GM21786 (cell line): ENCODE results near the gene ZIC1.

Experiments used
- ATAC-seq: cut with Tn5 transposase; IDR thresholded peaks from one replicate; pipeline ENCODE4 v1.9.1; 2021; ENCODE audit not compliant: unreplicated experiment

ZIC1 gene

GRCh38 chr3:147408188-147409100, 721 bp upstream of the ZIC1 start:
- ATAC-seq, result no peak

GRCh38 chr3:147410116-147410525, 956 bp downstream of the ZIC1 start:
- ATAC-seq, result no peak

DNA sequence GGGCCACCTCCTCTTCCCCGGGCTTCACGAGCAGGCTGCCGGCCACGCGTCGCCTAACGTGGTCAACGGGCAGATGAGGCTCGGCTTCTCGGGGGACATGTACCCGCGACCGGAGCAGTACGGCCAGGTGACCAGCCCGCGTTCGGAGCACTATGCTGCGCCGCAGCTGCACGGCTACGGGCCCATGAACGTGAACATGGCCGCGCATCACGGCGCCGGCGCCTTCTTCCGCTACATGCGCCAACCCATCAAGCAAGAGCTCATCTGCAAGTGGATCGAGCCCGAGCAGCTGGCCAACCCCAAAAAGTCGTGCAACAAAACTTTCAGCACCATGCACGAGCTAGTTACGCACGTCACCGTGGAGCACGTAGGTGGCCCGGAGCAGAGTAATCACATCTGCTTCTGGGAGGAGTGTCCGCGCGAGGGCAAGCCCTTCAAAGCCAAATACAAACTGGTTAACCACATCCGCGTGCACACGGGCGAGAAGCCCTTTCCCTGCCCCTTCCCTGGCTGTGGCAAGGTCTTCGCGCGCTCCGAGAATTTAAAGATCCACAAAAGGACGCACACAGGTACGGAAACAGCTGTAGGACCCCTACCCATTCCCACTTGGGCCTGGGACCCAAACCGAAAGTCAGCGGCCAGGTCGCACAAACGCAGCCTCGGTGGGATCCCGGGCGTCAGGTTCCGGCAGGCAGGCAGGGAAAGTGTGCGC, 1.5 kb downstream of the ZIC1 start:
- ATAC-seq, result no peak

GRCh38 chr3:147411238-147411814, 2.2 kb downstream of the ZIC1 start:
- no peak for ATAC-seq

GRCh38 chr3:147411815-147412241, 2.7 kb downstream of the ZIC1 start:
- no peak for ATAC-seq

GRCh38 chr3:147412261-147412916, 3.2 kb downstream of the ZIC1 start:
- no peak for ATAC-seq

DNA sequence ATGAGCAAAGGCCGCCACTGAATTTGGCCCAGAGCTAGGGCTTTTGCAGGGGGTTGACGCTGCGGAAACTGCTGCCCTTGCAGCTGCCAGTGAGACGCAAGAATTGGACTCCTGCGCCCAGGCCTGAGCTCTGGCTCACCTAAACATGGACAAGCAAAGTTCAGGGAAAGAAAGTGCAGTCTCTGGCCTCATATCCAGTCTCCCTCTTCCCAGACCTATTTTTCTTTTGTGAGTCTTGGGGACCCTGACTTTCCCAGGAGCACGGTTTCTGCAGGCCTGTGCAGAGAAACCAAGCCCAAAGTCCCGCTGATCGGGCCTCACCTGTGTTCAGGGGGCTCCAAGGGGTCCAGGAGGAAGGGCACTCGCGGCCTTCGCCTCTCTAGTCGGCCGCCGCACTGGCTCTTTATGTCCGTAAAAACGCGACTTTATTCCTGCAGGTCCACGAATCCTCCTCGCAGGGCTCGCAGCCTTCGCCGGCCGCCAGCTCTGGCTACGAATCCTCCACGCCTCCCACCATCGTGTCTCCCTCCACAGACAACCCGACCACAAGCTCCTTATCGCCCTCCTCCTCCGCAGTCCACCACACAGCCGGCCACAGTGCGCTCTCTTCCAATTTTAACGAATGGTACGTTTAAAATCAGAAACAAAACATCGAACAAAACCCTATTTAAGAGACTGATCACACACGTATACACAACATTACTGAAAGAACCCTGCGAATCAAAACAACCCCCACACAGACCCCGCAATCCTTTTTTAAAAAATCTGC, 3.9 kb downstream of the ZIC1 start:
- no peak for ATAC-seq

GRCh38 chr3:147413686-147414389, 4.7 kb downstream of the ZIC1 start:
- no peak for ATAC-seq

GRCh38 chr3:147414390-147415138, 5.4 kb downstream of the ZIC1 start:
- no peak for ATAC-seq

DNA sequence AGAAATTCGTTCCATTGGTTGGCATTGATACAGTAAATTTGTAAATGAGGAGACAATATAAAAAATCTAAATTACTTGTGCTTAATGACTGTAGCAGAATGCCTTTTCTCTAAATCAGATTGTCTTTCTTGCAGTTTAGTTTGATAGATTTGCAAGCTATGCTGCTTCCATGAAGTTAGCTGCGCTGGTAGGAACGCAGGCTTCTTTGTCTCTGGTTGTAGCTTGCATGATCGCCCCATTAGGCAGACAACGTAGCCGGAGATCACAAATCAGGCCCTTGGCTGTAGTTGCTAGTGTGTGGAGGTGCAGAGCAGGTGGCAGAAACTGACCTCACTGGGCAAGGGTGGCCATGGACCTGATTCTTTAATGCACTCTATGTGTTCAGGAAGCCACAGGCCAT, 6.1 kb downstream of the ZIC1 start:
- ATAC-seq, result no peak

DNA sequence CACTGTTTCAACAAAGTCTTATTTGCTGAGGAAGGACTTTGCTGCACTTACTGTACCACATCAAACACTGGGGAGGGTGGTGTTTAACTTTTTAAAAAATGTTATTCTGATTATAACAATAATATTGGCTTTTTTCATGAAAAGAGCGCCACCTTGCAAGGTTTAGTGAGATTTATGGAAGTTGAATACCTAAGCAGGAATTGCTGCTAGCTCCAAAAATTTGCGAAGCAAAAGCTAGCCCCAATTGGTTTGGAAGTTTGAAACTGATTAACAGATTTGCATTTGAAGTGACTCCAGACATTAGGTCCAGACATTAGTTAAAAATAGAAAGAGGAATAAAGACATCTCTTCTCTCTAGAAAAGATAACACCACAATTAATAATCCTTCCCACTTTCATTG, 6.7 kb downstream of the ZIC1 start:
- ATAC-seq, result no peak

DNA sequence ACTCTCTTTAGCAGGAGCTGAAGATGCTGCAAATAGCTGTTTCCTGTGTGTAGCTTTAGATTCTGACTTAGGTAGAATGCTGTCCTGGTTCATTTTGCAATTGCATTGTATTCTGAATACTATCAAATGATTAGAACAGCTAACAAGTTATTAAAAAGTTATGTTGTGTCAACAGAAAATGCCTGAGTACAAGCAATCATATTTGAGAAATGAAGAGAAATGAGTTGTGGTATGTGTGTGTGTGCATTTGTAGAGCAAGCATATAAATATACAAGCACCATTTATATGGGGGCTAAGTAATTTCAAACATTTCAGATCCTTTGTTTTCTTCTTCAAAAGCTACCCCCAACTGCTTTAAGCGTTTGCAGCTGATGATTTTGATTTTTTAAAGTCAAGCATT, 7.8 kb downstream of the ZIC1 start:
- ATAC-seq, result no peak

GRCh38 chr3:147417551-147418295, 8.6 kb downstream of the ZIC1 start:
- ATAC-seq, result no peak

DNA sequence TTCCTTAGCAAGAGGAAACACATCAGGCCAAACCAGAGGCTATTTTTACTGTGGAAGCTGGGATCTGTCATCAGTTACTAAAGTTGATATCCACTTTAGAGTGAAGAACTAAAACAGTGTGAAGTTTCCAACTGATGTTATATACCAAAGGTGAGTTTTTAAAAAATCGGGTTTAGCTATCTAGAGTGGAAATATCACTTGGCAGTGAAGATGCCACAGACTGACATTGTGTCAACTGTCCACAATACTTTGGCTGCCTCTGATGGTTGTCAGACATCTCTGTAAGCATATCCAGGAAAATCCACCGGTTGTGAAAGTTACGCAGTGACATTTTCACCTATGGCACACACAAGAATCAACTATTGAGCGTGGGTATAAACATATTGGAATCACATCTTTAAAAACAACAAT, 9.2 kb downstream of the ZIC1 start:
- ATAC-seq, result no peak

DNA sequence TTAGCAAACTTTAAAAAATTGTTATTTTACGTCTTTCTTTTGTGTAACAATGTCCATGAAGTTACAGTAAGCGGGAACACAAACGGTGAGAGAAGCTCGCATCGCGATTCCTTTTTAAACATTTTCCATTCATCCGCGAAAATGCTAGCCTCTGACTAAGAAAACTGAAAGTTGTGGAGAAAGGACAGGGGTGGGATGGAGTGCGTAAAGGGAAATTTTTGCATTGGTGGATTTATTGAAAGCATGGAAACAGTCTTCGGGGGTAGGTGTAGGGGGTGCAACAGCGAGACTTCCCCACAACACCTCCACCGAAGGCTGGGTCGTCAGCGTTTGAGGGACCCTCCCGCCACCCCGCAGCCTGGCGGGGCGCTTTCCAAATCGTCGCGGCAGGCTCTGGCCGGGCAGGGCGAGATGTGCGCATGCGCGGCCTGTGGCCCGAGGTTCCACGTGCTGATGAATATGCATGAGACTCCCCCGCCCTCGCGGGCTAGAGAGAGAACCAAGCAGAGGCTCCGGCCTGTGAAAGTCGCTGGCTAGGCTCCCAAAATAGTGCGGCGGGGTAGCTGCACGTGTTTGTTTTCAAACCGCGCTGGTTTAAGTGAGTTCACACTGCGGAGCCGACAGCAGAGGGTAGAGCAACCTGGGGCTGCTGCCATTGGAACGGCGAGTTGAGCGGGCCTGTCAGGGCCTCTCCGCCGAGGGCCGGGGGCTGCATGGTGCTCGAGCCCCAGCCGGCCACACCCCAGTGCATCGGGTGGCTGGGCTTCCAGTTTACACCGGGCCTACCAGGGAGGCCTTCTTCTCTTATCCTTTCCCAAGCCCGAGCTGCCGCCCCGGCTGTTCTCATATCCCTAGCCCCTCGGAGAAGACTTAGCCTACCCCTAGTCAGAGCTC, 9.9 kb downstream of the ZIC1 start:
- no peak for ATAC-seq

GRCh38 chr3:147419781-147420224, 10.6 kb downstream of the ZIC1 start:
- no peak for ATAC-seq

GRCh38 chr3:147420353-147421183, 11.4 kb downstream of the ZIC1 start:
- no peak for ATAC-seq
